ENCODE measurements around the gene GPC5. TPM values are rescaled to one million over a fixed set of nuclear protein-coding genes. Genes with fewer than 3 reads are reported as not detected.

Gene GPC5
- total RNA-seq, 1 experiment from 2014 or later = 0.21 TPM

- no TSS peak for BruUV-seq (replicated peaks)
- TF ChIP-seq EZH2 (IDR thresholded peaks at IDR 0.05; ENCODE audit: borderline replicate concordance, low read depth, low read length, poor library complexity, severe bottlenecking) (no peak), CTCF (conservative IDR thresholded peaks at IDR 0.05; ENCODE audit: low read depth, low read length) (no peak)
- Histone ChIP-seq H3K36me3 (ENCODE audit: insufficient read depth, low read length, poor library complexity, severe bottlenecking) (no peaks in the 10 kb centered on the region), H3K27me3 (replicated peaks; ENCODE audit: insufficient read depth, low read depth, low read length, poor library complexity) (no peaks in the 10 kb centered on the region), H3K4me1 (ENCODE audit: insufficient read depth, low read length, poor library complexity, severe bottlenecking) (no peaks in the 10 kb centered on the region), H3K27ac (ENCODE audit: low read depth, low read length, poor library complexity, severe bottlenecking) (no peak overlapping the region), H3K9me3 (ENCODE audit: low read depth, low read length, poor library complexity, severe bottlenecking) (no peaks in the 10 kb centered on the region), H3K4me3 (ENCODE audit: low read depth, low read length, poor library complexity, severe bottlenecking) (no peak overlapping the region)
- intact Hi-C loops (cut with micrococcal nuclease; ENCODE audit: unreplicated experiment) = no loop called here
- DNase-seq (ENCODE audit: low spot score) = no peak
- POLR2A ChIA-PET (ENCODE audit: low non-redundant PET) = no interaction called here
- CTCF ChIA-PET = no interaction called here
Measured at GRCh38 chr13:91498298-91498697, 99.9 kb downstream of the GPC5 start.

GRCh38 chr13:91504216-91504615, 105.8 kb downstream of the GPC5 start:
- ChIA-PET CTCF (no interaction called here), POLR2A (ENCODE audit: low non-redundant PET) (no interaction called here)
- Histone ChIP-seq H3K9me3 (ENCODE audit: low read depth, low read length, poor library complexity, severe bottlenecking) (no peaks in the 10 kb centered on the region), H3K27ac (ENCODE audit: low read depth, low read length, poor library complexity, severe bottlenecking) (no peak overlapping the region), H3K4me3 (ENCODE audit: low read depth, low read length, poor library complexity, severe bottlenecking) (no peak overlapping the region), H3K36me3 (ENCODE audit: insufficient read depth, low read length, poor library complexity, severe bottlenecking) (no peaks in the 10 kb centered on the region), H3K27me3 (replicated peaks; ENCODE audit: insufficient read depth, low read depth, low read length, poor library complexity) (no peaks in the 10 kb centered on the region), H3K4me1 (ENCODE audit: insufficient read depth, low read length, poor library complexity, severe bottlenecking) (no peaks in the 10 kb centered on the region)
- TF ChIP-seq EZH2 (IDR thresholded peaks at IDR 0.05; ENCODE audit: borderline replicate concordance, low read depth, low read length, poor library complexity, severe bottlenecking) (no peak), CTCF (conservative IDR thresholded peaks at IDR 0.05; ENCODE audit: low read depth, low read length) (no peak)
- intact Hi-C loops (cut with micrococcal nuclease; ENCODE audit: unreplicated experiment) = no loop called here
- DNase-seq (ENCODE audit: low spot score) = no peak
- BruUV-seq (replicated peaks) = no TSS peak

- ChIA-PET POLR2A (ENCODE audit: low non-redundant PET) (no interaction called here), CTCF (no interaction called here)
- Histone ChIP-seq H3K9me3 (ENCODE audit: low read depth, low read length, poor library complexity, severe bottlenecking) (no peaks in the 10 kb centered on the region), H3K4me3 (ENCODE audit: low read depth, low read length, poor library complexity, severe bottlenecking) (no peak overlapping the region), H3K4me1 (ENCODE audit: insufficient read depth, low read length, poor library complexity, severe bottlenecking) (no peaks in the 10 kb centered on the region), H3K27ac (ENCODE audit: low read depth, low read length, poor library complexity, severe bottlenecking) (no peak overlapping the region), H3K36me3 (ENCODE audit: insufficient read depth, low read length, poor library complexity, severe bottlenecking) (no peaks in the 10 kb centered on the region), H3K27me3 (replicated peaks; ENCODE audit: insufficient read depth, low read depth, low read length, poor library complexity) (no peaks in the 10 kb centered on the region)
- BruUV-seq (replicated peaks) = no TSS peak
- TF ChIP-seq EZH2 (IDR thresholded peaks at IDR 0.05; ENCODE audit: borderline replicate concordance, low read depth, low read length, poor library complexity, severe bottlenecking) = no peak
- no peak for TF ChIP-seq CTCF (conservative IDR thresholded peaks at IDR 0.05; ENCODE audit: low read depth, low read length)
- intact Hi-C loops (cut with micrococcal nuclease; ENCODE audit: unreplicated experiment) = no loop called here
- no peak for DNase-seq (ENCODE audit: low spot score)
Measured at GRCh38 chr13:91506759-91507158, 108.3 kb downstream of the GPC5 start.

All from A673 (cell line).